Mesenchymal stem cell (in vitro differentiated cells and primary cell): Measurements from ENCODE around the gene PCDHB12.
"Not testable (repeated sequence)": the region's sequence is repeated elsewhere in the genome, so short reads cannot be mapped to it uniquely, and the experiment has no call there.

Source experiments
- DNase-seq: peaks from one replicate; pipeline ENCODE4 v3.0.0-alpha.2; 2013
- H2AFZ ChIP-seq: one replicate; pipeline ENCODE4 v1.6.1; 2013; ENCODE audit warnings: low read depth, mild to moderate bottlenecking, control low read depth, inconsistent platforms, low read length, moderate library complexity
- H2AK5ac ChIP-seq: 2 replicates; pipeline ENCODE4 v1.6.1; 2013; ENCODE audit warnings: low read length, moderate library complexity, mild to moderate bottlenecking, inconsistent platforms; ENCODE audit not compliant: severe bottlenecking
- H2BK120ac ChIP-seq: one replicate; pipeline ENCODE4 v1.6.1; 2013; ENCODE audit warnings: low read depth, mild to moderate bottlenecking, inconsistent platforms, low read length, moderate library complexity
- H2BK12ac ChIP-seq, 2 experiments: one replicate each; pipeline ENCODE4 v1.6.1; 2013; ENCODE audit warnings: inconsistent platforms in 2 of 2, low read length in 2 of 2, mild to moderate bottlenecking in 2 of 2, moderate library complexity in 2 of 2, control low read depth in 1 of 2
- H2BK15ac ChIP-seq: one replicate; pipeline ENCODE4 v1.6.1; 2013; ENCODE audit warnings: mild to moderate bottlenecking, low read depth, inconsistent platforms; ENCODE audit not compliant: poor library complexity, severe bottlenecking
- H2BK5ac ChIP-seq: 2 replicates; pipeline ENCODE4 v1.6.1; 2013; ENCODE audit warnings: low read depth, mild to moderate bottlenecking, low read length, control low read depth, inconsistent platforms; ENCODE audit not compliant: poor library complexity, severe bottlenecking
- H3K14ac ChIP-seq, 2 experiments: one replicate each; pipeline ENCODE4 v1.6.1; 2013; ENCODE audit warnings: inconsistent platforms in 2 of 2, low read length in 2 of 2, control low read depth in 1 of 2, mild to moderate bottlenecking in 1 of 2, moderate library complexity in 1 of 2
- H3K18ac ChIP-seq, 2 experiments: one replicate each; pipeline ENCODE4 v1.6.1; 2013; ENCODE audit warnings: inconsistent platforms in 2 of 2, low read length in 2 of 2, control low read depth in 1 of 2, low read depth in 1 of 2, mild to moderate bottlenecking in 1 of 2
- H3K23ac ChIP-seq, 2 experiments: one replicate each; pipeline ENCODE4 v1.6.1; 2013; ENCODE audit warnings: inconsistent platforms in 2 of 2, low read length in 2 of 2, mild to moderate bottlenecking in 2 of 2, moderate library complexity in 2 of 2, control low read depth in 1 of 2
- H3K27ac ChIP-seq: 2 replicates; pipeline ENCODE4 v1.5.1; 2013; ENCODE audit warnings: mild to moderate bottlenecking, moderate library complexity, low read length, control low read depth, inconsistent platforms; ENCODE audit not compliant: poor library complexity, severe bottlenecking
- H3K27me3 ChIP-seq, 2 experiments: 2 replicates each; pipeline versions ENCODE4 v1.6.1 to v1.7.0; 2013; ENCODE audit warnings: low read length in 2 of 2, mild to moderate bottlenecking in 2 of 2, moderate library complexity in 2 of 2, control low read depth in 1 of 2, inconsistent platforms in 1 of 2; ENCODE audit not compliant: control insufficient read depth in 1 of 2, insufficient read depth in 1 of 2
- H3K36me3 ChIP-seq, 2 experiments: 2 replicates each; pipeline versions ENCODE4 v1.6.1 to v1.7.0; 2013; ENCODE audit warnings: low read length in 2 of 2, control low read depth in 1 of 2, inconsistent platforms in 1 of 2, low read depth in 1 of 2, mild to moderate bottlenecking in 1 of 2; ENCODE audit not compliant: insufficient read depth in 2 of 2, control insufficient read depth in 1 of 2
- H3K4ac ChIP-seq, 2 experiments: one replicate each; pipeline ENCODE4 v1.6.1; 2013; ENCODE audit warnings: inconsistent platforms in 2 of 2, low read length in 2 of 2, mild to moderate bottlenecking in 2 of 2, moderate library complexity in 2 of 2, control low read depth in 1 of 2, low read depth in 1 of 2
- H3K4me1 ChIP-seq: 2 replicates; pipeline ENCODE4 v1.6.1; 2013; ENCODE audit warnings: low read depth, low read length, control low read depth; ENCODE audit not compliant: control insufficient read depth, insufficient read depth
- H3K4me2 ChIP-seq: 2 replicates; pipeline ENCODE4 v1.6.1; 2013; ENCODE audit warnings: low read length, mild to moderate bottlenecking, inconsistent platforms; ENCODE audit not compliant: poor library complexity, severe bottlenecking
- H3K4me3 ChIP-seq, 2 experiments: 2 replicates each; pipeline versions ENCODE4 v1.5.1 to v1.7.0; 2013; ENCODE audit warnings: low read length in 2 of 2, mild to moderate bottlenecking in 2 of 2, control low read depth in 1 of 2, low read depth in 1 of 2; ENCODE audit not compliant: insufficient read depth in 1 of 2
- H3K79me1 ChIP-seq: replicated peaks from 2 replicates; pipeline ENCODE4 v1.6.1; 2013; ENCODE audit warnings: mild to moderate bottlenecking, control low read depth, low read length, inconsistent platforms; ENCODE audit not compliant: poor library complexity, severe bottlenecking
- H3K9ac ChIP-seq: 2 replicates; pipeline ENCODE4 v1.7.0; 2013; ENCODE audit warnings: mild to moderate bottlenecking, low read length, moderate library complexity
- H3K9me3 ChIP-seq: 2 replicates; pipeline ENCODE4 v1.7.0; 2013; ENCODE audit warnings: mild to moderate bottlenecking, low read length; ENCODE audit not compliant: control insufficient read depth
- H4K8ac ChIP-seq: one replicate; pipeline ENCODE4 v1.6.1; 2013; ENCODE audit warnings: inconsistent platforms, mild to moderate bottlenecking, low read length, moderate library complexity
- H4K91ac ChIP-seq: one replicate; pipeline ENCODE4 v1.6.1; 2013; ENCODE audit warnings: mild to moderate bottlenecking, low read length, inconsistent platforms
- WGBS: methylation state at CpG from one replicate; pipeline ENCODE4 v1.1.7; 2013; ENCODE audit warnings: mixed read lengths; 5-methylcytosine and 5-hydroxymethylcytosine counted together

Gene PCDHB12

GRCh38 chr5:141199359-141200235 is 8.9 kb upstream of the PCDHB12 start, which contains the start of gene PCDHB11:
Gene PCDHB11, plus strand, starts transcription at chr5:141199627. Its CDS starts 148 bp downstream, at chr5:141199775.
- H2BK15ac ChIP-seq, result no peak within 1 kb of the TSS
- no peak within 1 kb of the TSS for H4K8ac ChIP-seq
- no peak within 1 kb of the TSS for H3K27ac ChIP-seq
- no peak within 1 kb of the TSS for H3K23ac ChIP-seq
- 71% methylated on average over 18 of the region's 21 CpGs for WGBS
- H3K9me3 ChIP-seq, result peaks cover 76% of the 10 kb centered on the region
- H2BK120ac ChIP-seq, result no peak within 1 kb of the TSS
- no peaks in the 10 kb centered on the region for H3K27me3 ChIP-seq
- H2BK5ac ChIP-seq, result no peak within 1 kb of the TSS
- H3K4me3 ChIP-seq, result no peak within 1 kb of the TSS
- no peak within 1 kb of the TSS for H2BK12ac ChIP-seq
- DNase-seq, result no peak
- no peak within 1 kb of the TSS for H3K18ac ChIP-seq
- H3K4ac ChIP-seq, result no peak within 1 kb of the TSS
- no peaks in the 10 kb centered on the region for H3K4me1 ChIP-seq
- H3K14ac ChIP-seq, result no peak within 1 kb of the TSS
- no peak within 1 kb of the TSS for H2AFZ ChIP-seq
- no peak within 1 kb of the TSS for H3K9ac ChIP-seq
- no peak within 1 kb of the TSS for H4K91ac ChIP-seq
- H3K79me1 ChIP-seq, result no peaks in the 10 kb centered on the region
- H3K36me3 ChIP-seq, result no peaks in the 10 kb centered on the region
- H3K4me2 ChIP-seq, result no peak within 1 kb of the TSS
- no peak within 1 kb of the TSS for H2AK5ac ChIP-seq

- H3K14ac ChIP-seq, H3K4ac ChIP-seq, H3K4me1 ChIP-seq, H3K18ac ChIP-seq, H3K4me2 ChIP-seq, H3K23ac ChIP-seq, H3K27ac ChIP-seq, H3K36me3 ChIP-seq, H3K79me1 ChIP-seq, H3K4me3 ChIP-seq, H2AK5ac ChIP-seq, H2BK12ac ChIP-seq, H2BK5ac ChIP-seq, H2BK15ac ChIP-seq, H2AFZ ChIP-seq, H3K27me3 ChIP-seq, H3K9ac ChIP-seq, H2BK120ac ChIP-seq, H4K91ac ChIP-seq, H4K8ac ChIP-seq, DNase-seq: not testable (repeated sequence)
- 84% methylated on average over 10 of the region's 38 CpGs for WGBS
- peaks cover 79% of the 10 kb centered on the region for H3K9me3 ChIP-seq
Observed at GRCh38 chr5:141201126-141201525, 7.4 kb upstream of the PCDHB12 start.

GRCh38 chr5:141201646-141202045 is 6.9 kb upstream of the PCDHB12 start:
- peaks cover 80% of the 10 kb centered on the region for H3K9me3 ChIP-seq

GRCh38 chr5:141210281-141210680 is 1.8 kb downstream of the PCDHB12 start:
- not testable (repeated sequence) for H3K9ac ChIP-seq, H3K4me3 ChIP-seq, H4K8ac ChIP-seq, H2BK120ac ChIP-seq, H2BK12ac ChIP-seq, H3K79me1 ChIP-seq, H3K23ac ChIP-seq, H3K4me2 ChIP-seq, H3K14ac ChIP-seq, H2BK5ac ChIP-seq, H3K27ac ChIP-seq, H3K18ac ChIP-seq, DNase-seq, H2AK5ac ChIP-seq, H2AFZ ChIP-seq, H2BK15ac ChIP-seq, H3K4me1 ChIP-seq, H3K36me3 ChIP-seq, H3K4ac ChIP-seq, H3K27me3 ChIP-seq, H4K91ac ChIP-seq
- peaks cover 72% of the 10 kb centered on the region for H3K9me3 ChIP-seq
- WGBS, result 93% methylated on average over 16 of the region's 39 CpGs

More at GRCh38 chr5:141201646-141202045, 6.9 kb upstream of the PCDHB12 start:
- not testable (repeated sequence) for H2BK120ac ChIP-seq, H4K8ac ChIP-seq, H3K14ac ChIP-seq, H3K4me2 ChIP-seq, H3K18ac ChIP-seq, H3K4me1 ChIP-seq, H3K27me3 ChIP-seq, H2BK12ac ChIP-seq, H3K79me1 ChIP-seq, H2BK5ac ChIP-seq, H2AFZ ChIP-seq, H2BK15ac ChIP-seq, H3K9ac ChIP-seq, H3K4ac ChIP-seq, H4K91ac ChIP-seq, H3K23ac ChIP-seq, H2AK5ac ChIP-seq, H3K27ac ChIP-seq, H3K36me3 ChIP-seq, DNase-seq, H3K4me3 ChIP-seq
- 95% methylated on average over 28 of the region's 35 CpGs for WGBS
